SU-DHL-6 (cell line): ENCODE measurements around the gene HOTAIR.

Source experiments
- H2AFZ ChIP-seq: fragments of 200-600 bp; sonication (generic); 2 replicates; pipeline ENCODE4 v1.6.1; 2014; ENCODE audit warnings: low read depth, mild to moderate bottlenecking, moderate library complexity, mixed read lengths, antibody characterized with exemption, low read length; ENCODE audit not compliant: severe bottlenecking
- H3F3A ChIP-seq: fragments of 200-600 bp; shearing (Covaris generic); 2 replicates; pipeline ENCODE4 v1.6.0; 2016; ENCODE audit warnings: antibody characterized with exemption, mild to moderate bottlenecking; ENCODE audit not compliant: insufficient read depth
- H3K27ac ChIP-seq: fragments of 200-600 bp; sonication (generic); 2 replicates; pipeline ENCODE4 v1.5.1; 2016; ENCODE audit warnings: low read depth, mild to moderate bottlenecking, low read length, moderate library complexity, mixed read lengths
- H3K27me3 ChIP-seq: fragments of 200-600 bp; sonication (generic), shearing (Covaris generic); 2 replicates; pipeline ENCODE4 v1.6.0; 2014; ENCODE audit warnings: mild to moderate bottlenecking, low read length
- H3K36me3 ChIP-seq: fragments of 200-600 bp; sonication (generic); 2 replicates; pipeline ENCODE4 v1.6.1; 2014; ENCODE audit warnings: mild to moderate bottlenecking, low read length, mixed read lengths
- H3K4me2 ChIP-seq: fragments of 300-600, 200-600 bp; shearing (Covaris generic), sonication (generic); 2 replicates; pipeline ENCODE4 v1.6.0; 2014; ENCODE audit warnings: low read length, low read depth, mild to moderate bottlenecking; ENCODE audit not compliant: poor library complexity, severe bottlenecking
- H3K4me3 ChIP-seq: fragments of 200-600 bp; sonication (generic); 2 replicates; pipeline ENCODE4 v1.5.1; 2014; ENCODE audit warnings: antibody characterized with exemption, low read length, mild to moderate bottlenecking, mixed read lengths; ENCODE audit not compliant: insufficient read depth, poor library complexity, severe bottlenecking
- H3K79me2 ChIP-seq: fragments of 200-600 bp; sonication (generic); 2 replicates; pipeline ENCODE4 v1.6.1; 2014; ENCODE audit warnings: mild to moderate bottlenecking, low read length, moderate library complexity; ENCODE audit not compliant: insufficient read depth
- H3K9ac ChIP-seq: fragments of 200-600 bp; sonication (generic); 2 replicates; pipeline ENCODE4 v1.7.0; 2014; ENCODE audit warnings: mild to moderate bottlenecking, low read length
- H3K9me2 ChIP-seq: fragments of 200-600 bp; sonication (generic); replicated peaks from 2 replicates; pipeline ENCODE4 v1.6.1; 2014; ENCODE audit warnings: low read length; ENCODE audit not compliant: insufficient read depth
- H3K9me3 ChIP-seq: fragments of 200-600 bp; sonication (generic); 2 replicates; pipeline ENCODE4 v1.6.1; 2014; ENCODE audit warnings: low read length, mixed read lengths; ENCODE audit not compliant: insufficient read depth
- H4K20me1 ChIP-seq: fragments of 200-600 bp; sonication (generic); 2 replicates; pipeline ENCODE4 v1.6.1; 2014; ENCODE audit warnings: low read depth, mild to moderate bottlenecking, antibody characterized with exemption, low read length, moderate library complexity, mixed read lengths
- CTCF ChIP-seq: fragments of 200-600 bp; sonication (generic); IDR thresholded peaks from one replicate; pipeline ENCODE4 v1.5.1; 2017; ENCODE audit warnings: antibody characterized with exemption, mild to moderate bottlenecking, low read length, moderate library complexity; ENCODE audit not compliant: insufficient read depth, poor library complexity, severe bottlenecking
- EZH2phosphoT487 ChIP-seq: fragments of 200-600 bp; sonication (generic), shearing (Covaris generic); conservative IDR thresholded peaks from 2 replicates; pipeline ENCODE4 v1.6.1; 2018; ENCODE audit warnings: mild to moderate bottlenecking, antibody characterized with exemption, low read length, moderate library complexity, mixed read lengths

Gene HOTAIR

GRCh38 chr12:54011665-54012532 lies 37.1 kb upstream of the HOTAIR start:
- no peak overlapping the region for H3K9ac ChIP-seq
- H3K4me2 ChIP-seq = no peak overlapping the region
- H3K36me3 ChIP-seq = no peaks in the 10 kb centered on the region
- H2AFZ ChIP-seq = no peak overlapping the region
- H3K79me2 ChIP-seq = no peaks in the 10 kb centered on the region
- no peak overlapping the region for H3K4me3 ChIP-seq
- H3K9me3 ChIP-seq = no peaks in the 10 kb centered on the region
- peaks cover 4% of the 10 kb centered on the region; the same call in 1 of the 2 replicates for H3F3A ChIP-seq
- H4K20me1 ChIP-seq = no peaks in the 10 kb centered on the region
- H3K9me2 ChIP-seq = no peaks in the 10 kb centered on the region
- TF ChIP-seq EZH2phosphoT487 (no peak), CTCF (no peak)
- no peak overlapping the region for H3K27ac ChIP-seq
- 0 out of 2 replicates have a peak, but pooled peaks cover 6% of the 10 kb centered on the region for H3K27me3 ChIP-seq

GRCh38 chr12:54010972-54011664 lies 36.4 kb upstream of the HOTAIR start:
- Histone ChIP-seq H3K9me3 (no peaks in the 10 kb centered on the region), H3K9ac (no peak overlapping the region), H2AFZ (no peak overlapping the region), H3K9me2 (no peaks in the 10 kb centered on the region), H3K4me2 (no peak overlapping the region), H3K79me2 (no peaks in the 10 kb centered on the region), H3F3A (peaks cover 4% of the 10 kb centered on the region; the same call in 1 of the 2 replicates), H3K4me3 (no peak overlapping the region), H3K27ac (no peak overlapping the region), H3K27me3 (0 out of 2 replicates have a peak, but pooled peaks cover 6% of the 10 kb centered on the region), H3K36me3 (no peaks in the 10 kb centered on the region), H4K20me1 (no peaks in the 10 kb centered on the region)
- no peak for TF ChIP-seq CTCF
- no peak for TF ChIP-seq EZH2phosphoT487

GRCh38 chr12:54010053-54010971 lies 35.6 kb upstream of the HOTAIR start:
- Histone ChIP-seq H2AFZ (no peak overlapping the region), H3F3A (peaks cover 4% of the 10 kb centered on the region; the same call in 1 of the 2 replicates), H4K20me1 (no peaks in the 10 kb centered on the region), H3K79me2 (no peaks in the 10 kb centered on the region), H3K9ac (no peak overlapping the region), H3K4me2 (no peak overlapping the region), H3K9me2 (no peaks in the 10 kb centered on the region), H3K36me3 (no peaks in the 10 kb centered on the region), H3K4me3 (no peak overlapping the region), H3K27ac (no peak overlapping the region), H3K27me3 (0 out of 2 replicates have a peak, but pooled peaks cover 6% of the 10 kb centered on the region), H3K9me3 (no peaks in the 10 kb centered on the region)
- TF ChIP-seq CTCF (no peak), EZH2phosphoT487 (no peak)
